ENCODE results near the gene ASTN2. TPM values are rescaled to one million over a fixed set of nuclear protein-coding genes. Genes with fewer than 3 reads are reported as not detected.

The ASTN2 gene
- total and polyA plus RNA-seq, 9 of the 15 experiments (the other 6 are each of a cell fraction or from before 2014, with no cell fraction given), result 0.56 to 3.5 (median 1.9) TPM

DNA sequence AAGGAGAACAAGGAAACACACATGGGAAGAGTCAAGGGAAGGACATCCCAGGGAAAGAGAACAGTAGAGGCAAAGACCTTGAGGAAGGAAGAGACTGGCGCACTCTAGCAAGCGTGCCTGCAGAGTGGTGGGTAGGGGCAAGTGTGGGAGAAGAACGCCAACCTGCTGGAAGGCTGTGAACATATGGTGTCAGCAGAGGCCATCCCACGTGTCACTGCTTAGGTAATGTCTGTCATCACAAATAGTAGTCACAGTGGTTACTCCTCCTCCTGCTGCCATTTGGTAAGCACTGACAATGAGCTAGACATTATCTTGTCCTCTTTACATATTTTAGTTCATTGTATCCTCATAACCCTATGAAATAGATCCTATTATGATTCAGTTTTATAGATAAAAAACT is 934.2 kb downstream of the ASTN2 start (continued):
- 0 out of 2 replicates have a peak, but pooled peaks have one; percentile 21 for TF ChIP-seq EHMT2 (IDR thresholded peaks at IDR 0.05)

- no peaks in the 10 kb centered on the region for H4K20me1 ChIP-seq (replicated peaks; ENCODE audit: control insufficient read depth, insufficient read depth, low read length)
- H3K36me3 ChIP-seq (ENCODE audit: control insufficient read depth, insufficient read depth, low read length), result no peaks in the 10 kb centered on the region
- ATAC-seq (no peak), DNase-seq (ENCODE audit: extremely low read depth in 1 of 4, low spot score in 3 of 4) (no peak), FAIRE-seq (no peak)
- POLR2A ChIA-PET, result interaction anchor here (1.3 kb wide), 1 partner anchor 8 kb away, joined by 6 read pairs; no protein-coding TSS in a partner anchor
- no peaks in the 10 kb centered on the region for H3K79me2 ChIP-seq (ENCODE audit: control insufficient read depth, insufficient read depth, low read length)
- H3K4me1 ChIP-seq (replicated peaks in 1 of 2; ENCODE audit: control insufficient read depth in 2 of 2, insufficient read depth in 2 of 2, low read length in 2 of 2), result peaks cover 26 to 35% of the 10 kb centered on the region in 2 experiments; a peak in 4 of 5 replicates
- H3K27ac ChIP-seq (ENCODE audit: extremely low read depth, low read depth, low read length), result no peak overlapping the region
- intact Hi-C loops (cut with micrococcal nuclease), result no loop called here
- H3K4me2 ChIP-seq (ENCODE audit: insufficient read depth, low read length), result no peak overlapping the region
- no peaks in the 10 kb centered on the region for H3K9me1 ChIP-seq (ENCODE audit: control insufficient read depth, insufficient read depth, low read length)
- H3K9ac ChIP-seq (ENCODE audit: insufficient read depth in 1 of 2, low read depth in 2 of 2, low read length in 2 of 2), result no peak overlapping the region
- BruUV-seq (replicated peaks), result no TSS peak
- H3K27me3 ChIP-seq (ENCODE audit: control insufficient read depth in 2 of 2, insufficient read depth in 2 of 2, low read length in 2 of 2), result no peaks in the 10 kb centered on the region
- no peak overlapping the region for H3K4me3 ChIP-seq
- H3K9me3 ChIP-seq (replicated peaks; ENCODE audit: control insufficient read depth, insufficient read depth, low read depth, low read length), result no peaks in the 10 kb centered on the region
- H2AFZ ChIP-seq (ENCODE audit: low read depth, low read length), result no peak overlapping the region
- CTCF ChIA-PET (ENCODE audit: low intra/inter-chr PET ratio), result no interaction called here
- in situ Hi-C loops (cut with MboI), result no loop called here
- TF ChIP-seq MED1 (CRISPR knock-in tag; IDR thresholded peaks at IDR 0.05; ENCODE audit: borderline replicate concordance) (no peak), ZNF512 (tag; IDR thresholded peaks at IDR 0.05) (peak; percentile 66), PCBP2 (IDR thresholded peaks at IDR 0.05; ENCODE audit: low read depth, low read length, poor library complexity, severe bottlenecking) (no peak), BCOR (IDR thresholded peaks at IDR 0.05) (peak; percentile 73), FOXP4 (CRISPR knock-in tag; IDR thresholded peaks at IDR 0.05; ENCODE audit: borderline replicate concordance) (no peak), NKRF (IDR thresholded peaks at IDR 0.05; ENCODE audit: borderline replicate concordance) (no peak), YBX1 (IDR thresholded peaks at IDR 0.05) (0 out of 2 replicates have a peak, but pooled peaks have one; percentile 6), HDAC1 (IDR thresholded peaks at IDR 0.05) (peak in 1 of 2 experiments; percentile 17; a peak in 1 of 4 replicates), ZNF354B (CRISPR knock-in tag; IDR thresholded peaks at IDR 0.05) (no peak), ARNT (IDR thresholded peaks at IDR 0.05) (no peak), CBFA2T2 (conservative IDR thresholded peaks at IDR 0.05) (no peak), LARP7 (IDR thresholded peaks at IDR 0.05) (0 out of 2 replicates have a peak, but pooled peaks have one; percentile 53), ETV6 (IDR thresholded peaks at IDR 0.05; ENCODE audit: borderline replicate concordance in 1 of 2, low read depth in 2 of 2, low read length in 1 of 2) (peak in 1 of 2 experiments; percentile 36; a peak in 1 of 4 replicates), ETV6 (CRISPR knock-in tag; IDR thresholded peaks at IDR 0.05; ENCODE audit: borderline replicate concordance) (no peak)
- TF ChIP-seq, protein P1, sequence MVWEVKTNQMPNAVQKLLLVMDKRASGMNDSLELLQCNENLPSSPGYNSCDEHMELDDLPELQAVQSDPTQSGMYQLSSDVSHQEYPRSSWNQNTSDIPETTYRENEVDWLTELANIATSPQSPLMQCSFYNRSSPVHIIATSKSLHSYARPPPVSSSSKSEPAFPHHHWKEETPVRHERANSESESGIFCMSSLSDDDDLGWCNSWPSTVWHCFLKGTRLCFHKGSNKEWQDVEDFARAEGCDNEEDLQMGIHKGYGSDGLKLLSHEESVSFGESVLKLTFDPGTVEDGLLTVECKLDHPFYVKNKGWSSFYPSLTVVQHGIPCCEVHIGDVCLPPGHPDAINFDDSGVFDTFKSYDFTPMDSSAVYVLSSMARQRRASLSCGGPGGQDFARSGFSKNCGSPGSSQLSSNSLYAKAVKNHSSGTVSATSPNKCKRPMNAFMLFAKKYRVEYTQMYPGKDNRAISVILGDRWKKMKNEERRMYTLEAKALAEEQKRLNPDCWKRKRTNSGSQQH (CRISPR knock-in tag; IDR thresholded peaks at IDR 0.05), result peak; percentile 62; the same call in 1 of the 2 replicates
Observed at GRCh38 chr9:116479967-116480366, 934.9 kb downstream of the ASTN2 start.

Measured in K562 (cell line).